Measurements from ENCODE around the gene CCDC102B.

The CCDC102B gene

DNA sequence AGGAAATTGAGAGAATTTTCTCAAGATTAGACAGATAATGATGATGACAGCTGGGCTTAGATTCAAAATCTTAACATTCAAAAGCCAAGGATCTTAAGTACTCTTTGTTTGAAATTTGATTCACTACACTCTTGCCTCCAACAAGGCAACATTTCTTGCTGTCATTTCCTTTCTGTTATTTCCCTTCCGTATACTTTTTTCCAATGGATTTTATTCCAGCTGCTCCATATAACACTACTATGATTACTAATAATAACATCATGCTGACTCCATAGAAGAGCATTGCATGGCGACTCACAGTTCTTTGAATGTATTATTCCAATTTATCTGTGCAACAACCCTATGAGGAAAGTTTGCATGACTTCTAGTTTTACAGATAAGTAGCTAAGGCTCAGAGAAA lies 33.9 kb upstream of the CCDC102B start:
- DNase-seq (ENCODE audit: low read depth in 1 of 2, low spot score in 1 of 2) = no peak
- no peak overlapping the region for H3K4me3 ChIP-seq (replicated peaks; ENCODE audit: insufficient read depth, low read length)
- TF ChIP-seq, protein P1, sequence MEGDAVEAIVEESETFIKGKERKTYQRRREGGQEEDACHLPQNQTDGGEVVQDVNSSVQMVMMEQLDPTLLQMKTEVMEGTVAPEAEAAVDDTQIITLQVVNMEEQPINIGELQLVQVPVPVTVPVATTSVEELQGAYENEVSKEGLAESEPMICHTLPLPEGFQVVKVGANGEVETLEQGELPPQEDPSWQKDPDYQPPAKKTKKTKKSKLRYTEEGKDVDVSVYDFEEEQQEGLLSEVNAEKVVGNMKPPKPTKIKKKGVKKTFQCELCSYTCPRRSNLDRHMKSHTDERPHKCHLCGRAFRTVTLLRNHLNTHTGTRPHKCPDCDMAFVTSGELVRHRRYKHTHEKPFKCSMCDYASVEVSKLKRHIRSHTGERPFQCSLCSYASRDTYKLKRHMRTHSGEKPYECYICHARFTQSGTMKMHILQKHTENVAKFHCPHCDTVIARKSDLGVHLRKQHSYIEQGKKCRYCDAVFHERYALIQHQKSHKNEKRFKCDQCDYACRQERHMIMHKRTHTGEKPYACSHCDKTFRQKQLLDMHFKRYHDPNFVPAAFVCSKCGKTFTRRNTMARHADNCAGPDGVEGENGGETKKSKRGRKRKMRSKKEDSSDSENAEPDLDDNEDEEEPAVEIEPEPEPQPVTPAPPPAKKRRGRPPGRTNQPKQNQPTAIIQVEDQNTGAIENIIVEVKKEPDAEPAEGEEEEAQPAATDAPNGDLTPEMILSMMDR (IDR thresholded peaks at IDR 0.05; ENCODE audit: insufficient read depth, low read length) = no peak
- TF ChIP-seq GABPA (IDR thresholded peaks at IDR 0.05; ENCODE audit: low read depth) (no peak), SPI1 (IDR thresholded peaks at IDR 0.05; ENCODE audit: borderline replicate concordance, low read depth) (no peak), POLR2AphosphoS5 (IDR thresholded peaks at IDR 0.05; ENCODE audit: low read depth) (no peak)
- TF ChIP-seq, protein P2, sequence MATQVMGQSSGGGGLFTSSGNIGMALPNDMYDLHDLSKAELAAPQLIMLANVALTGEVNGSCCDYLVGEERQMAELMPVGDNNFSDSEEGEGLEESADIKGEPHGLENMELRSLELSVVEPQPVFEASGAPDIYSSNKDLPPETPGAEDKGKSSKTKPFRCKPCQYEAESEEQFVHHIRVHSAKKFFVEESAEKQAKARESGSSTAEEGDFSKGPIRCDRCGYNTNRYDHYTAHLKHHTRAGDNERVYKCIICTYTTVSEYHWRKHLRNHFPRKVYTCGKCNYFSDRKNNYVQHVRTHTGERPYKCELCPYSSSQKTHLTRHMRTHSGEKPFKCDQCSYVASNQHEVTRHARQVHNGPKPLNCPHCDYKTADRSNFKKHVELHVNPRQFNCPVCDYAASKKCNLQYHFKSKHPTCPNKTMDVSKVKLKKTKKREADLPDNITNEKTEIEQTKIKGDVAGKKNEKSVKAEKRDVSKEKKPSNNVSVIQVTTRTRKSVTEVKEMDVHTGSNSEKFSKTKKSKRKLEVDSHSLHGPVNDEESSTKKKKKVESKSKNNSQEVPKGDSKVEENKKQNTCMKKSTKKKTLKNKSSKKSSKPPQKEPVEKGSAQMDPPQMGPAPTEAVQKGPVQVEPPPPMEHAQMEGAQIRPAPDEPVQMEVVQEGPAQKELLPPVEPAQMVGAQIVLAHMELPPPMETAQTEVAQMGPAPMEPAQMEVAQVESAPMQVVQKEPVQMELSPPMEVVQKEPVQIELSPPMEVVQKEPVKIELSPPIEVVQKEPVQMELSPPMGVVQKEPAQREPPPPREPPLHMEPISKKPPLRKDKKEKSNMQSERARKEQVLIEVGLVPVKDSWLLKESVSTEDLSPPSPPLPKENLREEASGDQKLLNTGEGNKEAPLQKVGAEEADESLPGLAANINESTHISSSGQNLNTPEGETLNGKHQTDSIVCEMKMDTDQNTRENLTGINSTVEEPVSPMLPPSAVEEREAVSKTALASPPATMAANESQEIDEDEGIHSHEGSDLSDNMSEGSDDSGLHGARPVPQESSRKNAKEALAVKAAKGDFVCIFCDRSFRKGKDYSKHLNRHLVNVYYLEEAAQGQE (IDR thresholded peaks at IDR 0.05; ENCODE audit: insufficient replicate concordance, low read depth) = no peak

DNA sequence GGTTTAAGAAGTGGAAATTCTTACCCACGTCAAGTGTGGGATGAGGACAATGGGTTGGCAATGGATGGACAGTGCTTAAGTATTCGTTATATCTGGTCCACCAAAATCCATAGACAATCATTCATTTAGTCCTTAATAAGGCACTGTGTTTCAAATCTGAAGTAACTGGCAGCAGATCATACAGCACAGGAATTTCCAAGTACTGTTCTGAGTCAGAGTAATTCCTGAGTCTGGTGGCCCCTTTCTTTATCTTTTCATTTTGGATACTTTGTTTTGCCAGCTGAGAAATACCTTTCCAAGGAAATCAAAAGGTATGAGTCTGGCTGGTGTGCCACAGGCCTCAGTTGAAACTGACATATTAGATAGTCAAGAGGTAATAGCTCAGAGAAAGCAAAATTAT lies 31.4 kb upstream of the CCDC102B start:
- DNase-seq (ENCODE audit: low read depth in 1 of 2, low spot score in 1 of 2) = no peak
- TF ChIP-seq SPI1 (IDR thresholded peaks at IDR 0.05; ENCODE audit: borderline replicate concordance, low read depth) (no peak), GABPA (IDR thresholded peaks at IDR 0.05; ENCODE audit: low read depth) (no peak), POLR2AphosphoS5 (IDR thresholded peaks at IDR 0.05; ENCODE audit: low read depth) (no peak)
- TF ChIP-seq, protein P1 (IDR thresholded peaks at IDR 0.05; ENCODE audit: insufficient read depth, low read length) = no peak
- TF ChIP-seq, protein P2 (IDR thresholded peaks at IDR 0.05; ENCODE audit: insufficient replicate concordance, low read depth) = no peak
- Histone ChIP-seq H3K27ac (replicated peaks) (no peak overlapping the region), H3K27me3 (ENCODE audit: insufficient read depth, poor library complexity, severe bottlenecking) (no peaks in the 10 kb centered on the region), H3K4me3 (replicated peaks; ENCODE audit: insufficient read depth, low read length) (no peak overlapping the region)

More for the DNA sequence above, 33.9 kb upstream of the CCDC102B start:
- Histone ChIP-seq H3K27ac (replicated peaks) (no peak overlapping the region), H3K27me3 (ENCODE audit: insufficient read depth, poor library complexity, severe bottlenecking) (no peaks in the 10 kb centered on the region)

DNA sequence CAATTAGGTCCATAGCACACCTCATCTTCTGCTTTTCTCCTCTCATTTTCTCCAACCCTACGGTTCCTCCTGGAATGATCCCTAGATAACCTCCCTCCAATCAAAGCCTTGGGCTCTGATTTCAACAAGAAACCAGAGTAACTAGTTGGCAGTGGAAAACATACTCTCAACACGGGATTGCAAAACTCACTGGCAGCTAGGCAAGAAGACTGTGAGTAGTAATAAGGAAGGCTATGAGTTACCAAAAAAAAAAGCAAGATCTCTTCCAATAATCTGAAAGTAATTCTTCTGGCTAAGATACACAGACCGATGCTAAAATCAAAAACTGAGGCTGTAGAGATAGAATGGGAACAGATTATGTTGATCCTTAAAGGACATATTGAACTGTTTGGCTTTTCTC lies 28.4 kb upstream of the CCDC102B start:
- TF ChIP-seq, protein P1 (IDR thresholded peaks at IDR 0.05; ENCODE audit: insufficient read depth, low read length) = no peak
- TF ChIP-seq SPI1 (IDR thresholded peaks at IDR 0.05; ENCODE audit: borderline replicate concordance, low read depth) (no peak), GABPA (IDR thresholded peaks at IDR 0.05; ENCODE audit: low read depth) (no peak), POLR2AphosphoS5 (IDR thresholded peaks at IDR 0.05; ENCODE audit: low read depth) (no peak)
- TF ChIP-seq, protein P2 (IDR thresholded peaks at IDR 0.05; ENCODE audit: insufficient replicate concordance, low read depth) = no peak
- H3K27me3 ChIP-seq (ENCODE audit: insufficient read depth, poor library complexity, severe bottlenecking) = no peaks in the 10 kb centered on the region
- DNase-seq (ENCODE audit: low read depth in 1 of 2, low spot score in 1 of 2) = no peak
- no peak overlapping the region for H3K4me3 ChIP-seq (replicated peaks; ENCODE audit: insufficient read depth, low read length)
- H3K27ac ChIP-seq (replicated peaks) = no peak overlapping the region
